Measurements from ENCODE around the gene STXBP5L.
"Not testable (repeated sequence)": the region's sequence is repeated elsewhere in the genome, so short reads cannot be mapped to it uniquely, and the experiment has no call there.

The STXBP5L gene

DNA sequence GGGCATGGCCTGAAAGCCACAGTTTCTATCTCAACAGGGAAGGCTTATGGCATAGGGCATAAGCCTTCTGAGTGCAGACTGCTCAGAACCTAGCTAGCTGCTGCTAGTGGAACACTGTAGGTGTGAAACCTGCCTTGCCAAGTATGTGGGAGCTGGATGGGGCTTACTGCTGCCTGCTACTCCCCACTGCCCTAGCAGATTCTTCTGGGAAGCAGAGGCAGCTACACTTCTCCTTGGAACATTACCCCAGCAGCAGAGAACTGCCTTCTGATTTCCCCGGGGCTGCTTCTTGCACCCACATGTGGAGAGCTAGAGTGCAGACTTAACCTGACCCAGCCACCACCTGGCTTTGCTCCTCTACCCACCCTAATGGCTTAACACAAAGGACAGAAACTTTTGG is 422.1 kb downstream of the STXBP5L start:
- Histone ChIP-seq H3K9ac (ENCODE audit: low read length) (no peak overlapping the region), H3K4me3 (ENCODE audit: low read length) (no peak overlapping the region), H3K4me2 (ENCODE audit: low read length) (no peak overlapping the region), H3K36me3 (replicated peaks; ENCODE audit: low read depth, low read length) (no peaks in the 10 kb centered on the region), H3K9me3 (ENCODE audit: insufficient read depth, low read length) (no peaks in the 10 kb centered on the region), H4K20me1 (ENCODE audit: insufficient read depth, low read length) (no peaks in the 10 kb centered on the region), H3K27ac (ENCODE audit: low read length) (no peak overlapping the region), H3K79me2 (ENCODE audit: low read length) (no peaks in the 10 kb centered on the region), H3K4me1 (ENCODE audit: low read length) (no peaks in the 10 kb centered on the region), H3K27me3 (ENCODE audit: low read depth, low read length) (no peaks in the 10 kb centered on the region), H2AFZ (ENCODE audit: low read depth, low read length) (no peak overlapping the region)
- TF ChIP-seq EZH2phosphoT487 (IDR thresholded peaks at IDR 0.05; ENCODE audit: low read depth), result no peak
- TF ChIP-seq, protein P1, sequence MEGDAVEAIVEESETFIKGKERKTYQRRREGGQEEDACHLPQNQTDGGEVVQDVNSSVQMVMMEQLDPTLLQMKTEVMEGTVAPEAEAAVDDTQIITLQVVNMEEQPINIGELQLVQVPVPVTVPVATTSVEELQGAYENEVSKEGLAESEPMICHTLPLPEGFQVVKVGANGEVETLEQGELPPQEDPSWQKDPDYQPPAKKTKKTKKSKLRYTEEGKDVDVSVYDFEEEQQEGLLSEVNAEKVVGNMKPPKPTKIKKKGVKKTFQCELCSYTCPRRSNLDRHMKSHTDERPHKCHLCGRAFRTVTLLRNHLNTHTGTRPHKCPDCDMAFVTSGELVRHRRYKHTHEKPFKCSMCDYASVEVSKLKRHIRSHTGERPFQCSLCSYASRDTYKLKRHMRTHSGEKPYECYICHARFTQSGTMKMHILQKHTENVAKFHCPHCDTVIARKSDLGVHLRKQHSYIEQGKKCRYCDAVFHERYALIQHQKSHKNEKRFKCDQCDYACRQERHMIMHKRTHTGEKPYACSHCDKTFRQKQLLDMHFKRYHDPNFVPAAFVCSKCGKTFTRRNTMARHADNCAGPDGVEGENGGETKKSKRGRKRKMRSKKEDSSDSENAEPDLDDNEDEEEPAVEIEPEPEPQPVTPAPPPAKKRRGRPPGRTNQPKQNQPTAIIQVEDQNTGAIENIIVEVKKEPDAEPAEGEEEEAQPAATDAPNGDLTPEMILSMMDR (IDR thresholded peaks at IDR 0.05; ENCODE audit: low read depth, low read length), result no peak

DNA sequence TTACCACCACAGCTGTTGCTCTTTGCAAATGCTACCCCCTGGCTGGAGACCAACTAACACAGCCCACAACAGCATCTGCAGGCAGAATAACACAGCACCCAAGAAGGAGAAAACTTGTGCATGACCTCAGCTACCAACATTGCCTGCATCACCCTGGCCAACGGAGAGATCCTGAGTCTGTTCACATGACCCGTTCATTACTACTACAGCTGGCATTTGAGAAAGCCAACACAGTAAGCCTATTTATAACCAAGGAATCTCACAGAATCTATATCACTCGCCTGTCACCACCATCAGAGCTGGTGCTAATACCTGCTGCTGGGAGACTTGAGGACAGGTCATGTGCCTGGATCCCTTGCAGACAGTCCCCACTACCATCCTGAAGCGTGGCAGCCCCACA is 422.6 kb downstream of the STXBP5L start:
- Histone ChIP-seq H3K4me1 (ENCODE audit: low read length) (no peaks in the 10 kb centered on the region), H2AFZ (ENCODE audit: low read depth, low read length) (no peak overlapping the region), H4K20me1 (ENCODE audit: insufficient read depth, low read length) (no peaks in the 10 kb centered on the region), H3K9me3 (ENCODE audit: insufficient read depth, low read length) (no peaks in the 10 kb centered on the region), H3K27me3 (ENCODE audit: low read depth, low read length) (no peaks in the 10 kb centered on the region), H3K27ac (ENCODE audit: low read length) (no peak overlapping the region), H3K4me2 (ENCODE audit: low read length) (no peak overlapping the region), H3K36me3 (replicated peaks; ENCODE audit: low read depth, low read length) (no peaks in the 10 kb centered on the region), H3K79me2 (ENCODE audit: low read length) (no peaks in the 10 kb centered on the region), H3K9ac (ENCODE audit: low read length) (no peak overlapping the region), H3K4me3 (ENCODE audit: low read length) (no peak overlapping the region)
- TF ChIP-seq EZH2phosphoT487 (IDR thresholded peaks at IDR 0.05; ENCODE audit: low read depth), result no peak
- TF ChIP-seq, protein P1 (IDR thresholded peaks at IDR 0.05; ENCODE audit: low read depth, low read length), result no peak

DNA sequence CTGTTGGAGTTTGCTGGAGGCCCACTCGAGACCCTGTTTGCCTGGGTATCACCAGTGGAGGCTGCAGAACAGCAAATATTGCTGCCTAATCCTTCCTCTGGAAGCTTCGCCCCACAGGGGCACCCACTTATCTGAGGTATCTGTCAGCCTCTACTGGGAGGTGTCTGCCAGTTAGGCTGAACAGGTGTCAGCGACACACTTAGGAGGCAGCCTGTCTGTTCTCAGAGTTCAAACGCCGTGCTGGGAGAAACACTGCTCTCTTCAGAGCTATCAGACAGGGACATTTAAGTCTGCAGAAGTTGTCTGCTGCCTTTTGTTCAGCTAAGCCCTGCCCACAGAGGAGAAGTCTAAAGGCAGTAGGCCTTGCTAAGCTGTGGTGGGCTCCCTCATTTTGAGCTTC is 448.0 kb downstream of the STXBP5L start:
- H4K20me1 ChIP-seq (ENCODE audit: insufficient read depth, low read length); H3K4me2 ChIP-seq (ENCODE audit: low read length); H3K27ac ChIP-seq (ENCODE audit: low read length); H3K4me1 ChIP-seq (ENCODE audit: low read length); H3K9me3 ChIP-seq (ENCODE audit: insufficient read depth, low read length); H3K9ac ChIP-seq (ENCODE audit: low read length); H3K4me3 ChIP-seq (ENCODE audit: low read length); H3K79me2 ChIP-seq (ENCODE audit: low read length); H2AFZ ChIP-seq (ENCODE audit: low read depth, low read length); H3K36me3 ChIP-seq (replicated peaks; ENCODE audit: low read depth, low read length); H3K27me3 ChIP-seq (ENCODE audit: low read depth, low read length): not testable (repeated sequence)

DNA sequence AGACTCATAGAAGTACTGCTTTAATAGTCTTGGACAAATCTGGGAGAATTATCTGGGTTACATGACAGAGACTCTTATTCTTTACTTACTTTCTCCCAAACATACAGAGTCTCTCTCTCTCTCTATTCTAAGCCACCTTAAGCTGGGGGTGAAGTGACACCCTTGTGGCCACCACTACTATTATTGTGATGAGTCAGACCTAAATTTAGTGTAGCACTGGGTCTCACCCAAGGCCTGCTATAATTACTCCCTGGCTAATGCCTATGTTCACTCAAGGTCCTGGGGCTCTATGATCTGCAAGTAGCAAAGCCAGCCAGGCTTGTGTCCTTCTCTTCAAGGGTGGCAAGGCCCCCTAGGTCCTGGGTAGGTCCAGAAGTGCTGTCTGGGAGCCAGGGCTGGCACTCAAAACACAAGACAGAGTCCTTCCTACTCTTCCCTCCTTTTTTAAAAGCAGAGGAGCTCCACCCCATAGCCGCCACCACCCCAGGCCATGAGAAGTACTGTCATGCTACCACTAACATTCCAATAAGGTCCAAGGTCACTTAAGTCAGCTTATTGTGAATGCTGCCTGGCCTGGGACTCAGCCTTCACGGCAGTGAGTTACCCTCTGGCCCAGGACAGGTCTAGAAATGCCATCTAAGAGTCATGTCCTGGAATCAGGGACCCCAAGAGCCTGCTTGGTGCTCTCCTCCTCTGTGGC is 454.2 kb downstream of the STXBP5L start:
- no peaks in the 10 kb centered on the region for H3K79me2 ChIP-seq (ENCODE audit: low read length)
- H3K4me1 ChIP-seq (ENCODE audit: low read length), result no peaks in the 10 kb centered on the region
- H3K27ac ChIP-seq (ENCODE audit: low read length), result no peak overlapping the region
- no peaks in the 10 kb centered on the region for H3K27me3 ChIP-seq (ENCODE audit: low read depth, low read length)
- no peak overlapping the region for H3K9ac ChIP-seq (ENCODE audit: low read length)
- TF ChIP-seq, protein P1 (IDR thresholded peaks at IDR 0.05; ENCODE audit: low read depth, low read length), result no peak
- no peak for TF ChIP-seq EZH2phosphoT487 (IDR thresholded peaks at IDR 0.05; ENCODE audit: low read depth)
- no peak overlapping the region for H3K4me3 ChIP-seq (ENCODE audit: low read length)
- no peaks in the 10 kb centered on the region for H3K9me3 ChIP-seq (ENCODE audit: insufficient read depth, low read length)
- H3K4me2 ChIP-seq (ENCODE audit: low read length), result no peak overlapping the region
- no peaks in the 10 kb centered on the region for H3K36me3 ChIP-seq (replicated peaks; ENCODE audit: low read depth, low read length)
- no peaks in the 10 kb centered on the region for H4K20me1 ChIP-seq (ENCODE audit: insufficient read depth, low read length)
- no peak overlapping the region for H2AFZ ChIP-seq (ENCODE audit: low read depth, low read length)

DNA sequence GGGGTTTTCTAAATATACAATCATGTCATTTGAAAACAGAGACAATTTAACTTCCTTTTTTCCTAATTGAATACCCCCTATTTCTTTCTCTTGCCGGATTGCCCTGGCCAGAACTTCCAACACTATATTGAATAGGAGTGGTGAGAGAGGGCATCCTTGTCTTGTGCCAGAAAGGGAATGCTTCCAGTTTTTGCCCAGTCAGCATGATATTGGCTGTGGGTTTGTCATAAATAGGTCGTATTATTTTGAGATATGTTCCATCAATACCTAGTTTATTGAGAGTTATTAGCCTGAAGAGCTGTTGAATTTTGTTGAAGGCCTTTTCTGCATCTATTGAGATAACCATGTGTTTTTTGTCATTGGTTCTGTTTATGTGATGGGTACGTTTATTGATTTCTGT is 480.3 kb downstream of the STXBP5L start:
- not testable (repeated sequence) for H2AFZ ChIP-seq (ENCODE audit: low read depth, low read length); H3K79me2 ChIP-seq (ENCODE audit: low read length); H3K36me3 ChIP-seq (replicated peaks; ENCODE audit: low read depth, low read length); H3K4me2 ChIP-seq (ENCODE audit: low read length); H3K9ac ChIP-seq (ENCODE audit: low read length); H3K4me3 ChIP-seq (ENCODE audit: low read length); H3K27ac ChIP-seq (ENCODE audit: low read length); H3K4me1 ChIP-seq (ENCODE audit: low read length); H4K20me1 ChIP-seq (ENCODE audit: insufficient read depth, low read length); H3K27me3 ChIP-seq (ENCODE audit: low read depth, low read length); H3K9me3 ChIP-seq (ENCODE audit: insufficient read depth, low read length)

DNA sequence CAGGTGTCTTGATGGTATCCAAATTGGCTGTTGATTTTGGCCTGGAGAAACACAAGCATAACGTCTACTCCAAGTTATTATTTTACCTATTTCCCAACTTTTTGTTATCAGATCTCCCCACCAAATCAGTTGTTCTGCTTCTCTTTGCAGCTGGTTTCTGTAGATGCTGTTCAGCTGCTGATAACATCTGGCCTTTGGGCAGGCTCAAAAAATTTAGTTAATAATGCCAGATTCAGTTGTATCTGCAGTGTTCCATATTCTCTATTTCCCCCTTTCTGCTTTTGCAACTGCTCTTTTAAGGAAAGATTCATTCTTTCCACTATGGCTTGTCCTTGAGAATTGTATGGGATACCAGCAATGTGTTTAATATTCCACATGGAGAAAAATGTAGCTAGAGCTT is 488.0 kb downstream of the STXBP5L start:
- not testable (repeated sequence) for H3K4me3 ChIP-seq (ENCODE audit: low read length); H3K4me2 ChIP-seq (ENCODE audit: low read length)

DNA sequence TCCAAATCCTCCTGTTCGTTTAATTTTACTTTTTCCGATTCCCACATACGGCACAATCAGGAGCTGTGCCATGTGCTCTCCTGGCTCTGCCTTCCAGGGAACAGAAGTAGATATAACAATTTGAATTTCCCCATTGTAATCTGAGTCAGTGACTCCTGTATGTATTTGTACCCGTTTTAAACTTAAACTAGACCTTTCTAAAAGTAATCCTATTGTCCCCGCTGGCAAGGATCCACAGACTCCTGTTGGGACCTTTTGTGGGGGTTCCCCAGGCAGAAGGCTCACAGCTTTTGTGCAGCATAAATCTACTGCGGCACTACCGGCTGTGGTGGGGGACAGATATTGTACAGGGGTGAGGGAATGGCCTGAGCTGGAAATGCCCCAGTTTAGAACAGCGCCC is 490.0 kb downstream of the STXBP5L start:
- not testable (repeated sequence) for H4K20me1 ChIP-seq (ENCODE audit: insufficient read depth, low read length); H2AFZ ChIP-seq (ENCODE audit: low read depth, low read length); H3K4me3 ChIP-seq (ENCODE audit: low read length); H3K9ac ChIP-seq (ENCODE audit: low read length); H3K4me2 ChIP-seq (ENCODE audit: low read length); H3K79me2 ChIP-seq (ENCODE audit: low read length); H3K36me3 ChIP-seq (replicated peaks; ENCODE audit: low read depth, low read length); H3K4me1 ChIP-seq (ENCODE audit: low read length); H3K9me3 ChIP-seq (ENCODE audit: insufficient read depth, low read length); H3K27ac ChIP-seq (ENCODE audit: low read length); H3K27me3 ChIP-seq (ENCODE audit: low read depth, low read length)

More for the DNA sequence above, 488.0 kb downstream of the STXBP5L start:
- H3K27me3 ChIP-seq (ENCODE audit: low read depth, low read length); H3K36me3 ChIP-seq (replicated peaks; ENCODE audit: low read depth, low read length); H3K9ac ChIP-seq (ENCODE audit: low read length); H3K4me1 ChIP-seq (ENCODE audit: low read length); H3K27ac ChIP-seq (ENCODE audit: low read length); H2AFZ ChIP-seq (ENCODE audit: low read depth, low read length); H3K9me3 ChIP-seq (ENCODE audit: insufficient read depth, low read length); H4K20me1 ChIP-seq (ENCODE audit: insufficient read depth, low read length); H3K79me2 ChIP-seq (ENCODE audit: low read length): not testable (repeated sequence)

Measured in OCI-LY3 (cell line).